RWPE2 (cell line): ENCODE data around the gene TAS2R60.
"Not testable (repeated sequence)": the region's sequence is repeated elsewhere in the genome, so short reads cannot be mapped to it uniquely, and the experiment has no call there.

Experiments
- ATAC-seq: fragments of 200-7000 bp; cut with Tn5 transposase; 3 replicates; pipeline ENCODE4 v1.9.1; 2021; ENCODE audit warnings: low read depth
- DNase-seq: peaks from one replicate; pipeline ENCODE4 v3.0.0-alpha.2; 2020; ENCODE audit warnings: low spot score
- H3K27ac ChIP-seq: fragments of 450-650 bp; 2 replicates; pipeline ENCODE4 v1.5.1; 2017; ENCODE audit warnings: mild to moderate bottlenecking; ENCODE audit not compliant: poor library complexity, severe bottlenecking
- H3K27me3 ChIP-seq: fragments of 250-450 bp; sonication (Bioruptor Pico); 2 replicates; pipeline ENCODE4 v1.5.1; 2021; ENCODE audit warnings: mild to moderate bottlenecking, moderate library complexity; ENCODE audit not compliant: insufficient read depth, poor library complexity, severe bottlenecking
- H3K36me3 ChIP-seq: fragments of 250-450 bp; sonication (Bioruptor Pico); 2 replicates; pipeline ENCODE4 v1.5.1; 2020; ENCODE audit warnings: low read depth, mild to moderate bottlenecking, moderate library complexity
- H3K4me1 ChIP-seq: fragments of 250-450 bp; sonication (Bioruptor Pico); 2 replicates; pipeline ENCODE4 v1.5.1; 2021; ENCODE audit warnings: mild to moderate bottlenecking, moderate library complexity; ENCODE audit not compliant: insufficient read depth, poor library complexity, severe bottlenecking
- H3K4me3 ChIP-seq: fragments of 250-450 bp; sonication (Bioruptor Pico); 2 replicates; pipeline ENCODE4 v1.5.1; 2021; ENCODE audit warnings: mild to moderate bottlenecking, moderate library complexity; ENCODE audit not compliant: severe bottlenecking
- H3K9me3 ChIP-seq: fragments of 250-450 bp; sonication (Bioruptor Pico); 2 replicates; pipeline ENCODE4 v1.5.1; 2021; ENCODE audit warnings: mild to moderate bottlenecking, moderate library complexity; ENCODE audit not compliant: severe bottlenecking
- TF ChIP-seq, protein P1 (sequence below): fragments of 450-650 bp; IDR thresholded peaks from one replicate; pipeline ENCODE4 v1.5.1; 2017; ENCODE audit warnings: mild to moderate bottlenecking, moderate library complexity; ENCODE audit not compliant: poor library complexity, severe bottlenecking

The TAS2R60 gene

DNA sequence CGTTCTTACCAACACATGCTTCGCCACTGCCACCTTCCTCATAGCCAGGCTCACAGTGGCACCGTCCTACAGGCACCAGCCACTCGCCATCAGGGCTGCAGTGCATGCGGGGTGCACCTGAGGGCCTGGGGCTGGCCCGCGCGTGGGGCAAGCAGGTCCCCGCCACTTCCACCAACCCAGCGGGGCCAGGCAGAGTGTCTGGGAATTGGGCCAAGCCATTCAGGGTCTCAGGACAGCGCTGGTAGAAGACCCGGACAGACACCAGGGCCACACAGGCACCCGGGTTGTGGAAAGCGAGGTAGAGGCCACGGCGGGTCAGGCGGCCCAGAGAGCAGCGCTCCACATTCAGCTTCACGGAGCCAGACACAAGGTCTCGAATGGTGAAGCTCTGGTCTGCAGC lies 43.6 kb upstream of the TAS2R60 start:
- no peak for DNase-seq
- H3K4me3 ChIP-seq, result no peak overlapping the region
- H3K9me3 ChIP-seq, result no peaks in the 10 kb centered on the region
- TF ChIP-seq, protein P1, sequence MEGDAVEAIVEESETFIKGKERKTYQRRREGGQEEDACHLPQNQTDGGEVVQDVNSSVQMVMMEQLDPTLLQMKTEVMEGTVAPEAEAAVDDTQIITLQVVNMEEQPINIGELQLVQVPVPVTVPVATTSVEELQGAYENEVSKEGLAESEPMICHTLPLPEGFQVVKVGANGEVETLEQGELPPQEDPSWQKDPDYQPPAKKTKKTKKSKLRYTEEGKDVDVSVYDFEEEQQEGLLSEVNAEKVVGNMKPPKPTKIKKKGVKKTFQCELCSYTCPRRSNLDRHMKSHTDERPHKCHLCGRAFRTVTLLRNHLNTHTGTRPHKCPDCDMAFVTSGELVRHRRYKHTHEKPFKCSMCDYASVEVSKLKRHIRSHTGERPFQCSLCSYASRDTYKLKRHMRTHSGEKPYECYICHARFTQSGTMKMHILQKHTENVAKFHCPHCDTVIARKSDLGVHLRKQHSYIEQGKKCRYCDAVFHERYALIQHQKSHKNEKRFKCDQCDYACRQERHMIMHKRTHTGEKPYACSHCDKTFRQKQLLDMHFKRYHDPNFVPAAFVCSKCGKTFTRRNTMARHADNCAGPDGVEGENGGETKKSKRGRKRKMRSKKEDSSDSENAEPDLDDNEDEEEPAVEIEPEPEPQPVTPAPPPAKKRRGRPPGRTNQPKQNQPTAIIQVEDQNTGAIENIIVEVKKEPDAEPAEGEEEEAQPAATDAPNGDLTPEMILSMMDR, result no peak
- H3K4me1 ChIP-seq, result no peaks in the 10 kb centered on the region
- peaks cover 65% of the 10 kb centered on the region for H3K36me3 ChIP-seq
- H3K27me3 ChIP-seq, result no peaks in the 10 kb centered on the region
- H3K27ac ChIP-seq, result no peak overlapping the region
- ATAC-seq, result no peak

DNA sequence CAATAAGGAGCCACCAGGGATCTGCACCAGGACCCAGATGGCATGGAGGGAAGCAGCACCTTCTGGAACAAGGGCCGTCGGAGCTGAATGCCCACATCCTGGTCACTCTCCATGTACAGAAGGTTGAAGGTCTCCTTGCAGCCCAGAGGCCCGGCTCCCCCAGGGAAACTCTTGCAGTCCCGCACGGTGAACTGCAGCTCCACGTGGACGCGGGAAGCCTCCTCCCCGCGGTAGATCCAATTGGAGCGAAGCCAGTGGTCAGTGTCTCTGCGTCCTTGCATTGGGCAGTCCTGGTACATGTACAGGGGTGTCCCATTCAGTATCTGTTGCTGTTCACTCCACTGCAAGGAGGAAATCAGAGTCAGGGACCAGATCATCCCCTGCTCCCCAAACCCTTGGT lies 42.0 kb upstream of the TAS2R60 start:
- no peak overlapping the region for H3K27ac ChIP-seq
- no peak for DNase-seq
- peaks cover 57% of the 10 kb centered on the region for H3K36me3 ChIP-seq

DNA sequence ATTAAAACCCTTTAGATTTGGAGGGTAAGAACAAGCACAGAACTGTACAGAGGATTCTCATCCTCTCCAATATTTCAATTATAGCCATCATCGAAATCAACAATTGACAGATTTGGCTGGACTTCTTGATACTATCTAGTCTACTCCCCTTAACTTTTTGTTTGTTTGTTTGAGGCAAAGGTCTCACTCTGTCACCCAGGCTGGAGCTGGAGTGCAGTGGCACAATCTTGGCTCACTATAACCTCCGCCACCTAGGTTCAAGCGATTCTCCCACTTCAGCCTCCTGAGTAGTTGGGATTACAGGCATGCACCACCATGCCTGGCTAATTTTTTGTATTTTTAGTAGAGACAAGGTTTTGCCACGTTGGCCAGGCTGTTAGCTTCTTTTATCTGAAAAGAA lies 41.0 kb upstream of the TAS2R60 start:
- not testable (repeated sequence) for H3K27ac ChIP-seq, H3K4me3 ChIP-seq, ATAC-seq, H3K4me1 ChIP-seq, H3K9me3 ChIP-seq, H3K27me3 ChIP-seq, DNase-seq
- H3K36me3 ChIP-seq, result peaks cover 59% of the 10 kb centered on the region

More for the DNA sequence above, 42.0 kb upstream of the TAS2R60 start:
- TF ChIP-seq, protein P1, result no peak
- Histone ChIP-seq H3K4me3 (no peak overlapping the region), H3K9me3 (no peaks in the 10 kb centered on the region), H3K27me3 (no peaks in the 10 kb centered on the region), H3K4me1 (no peaks in the 10 kb centered on the region)
- no peak for ATAC-seq

DNA sequence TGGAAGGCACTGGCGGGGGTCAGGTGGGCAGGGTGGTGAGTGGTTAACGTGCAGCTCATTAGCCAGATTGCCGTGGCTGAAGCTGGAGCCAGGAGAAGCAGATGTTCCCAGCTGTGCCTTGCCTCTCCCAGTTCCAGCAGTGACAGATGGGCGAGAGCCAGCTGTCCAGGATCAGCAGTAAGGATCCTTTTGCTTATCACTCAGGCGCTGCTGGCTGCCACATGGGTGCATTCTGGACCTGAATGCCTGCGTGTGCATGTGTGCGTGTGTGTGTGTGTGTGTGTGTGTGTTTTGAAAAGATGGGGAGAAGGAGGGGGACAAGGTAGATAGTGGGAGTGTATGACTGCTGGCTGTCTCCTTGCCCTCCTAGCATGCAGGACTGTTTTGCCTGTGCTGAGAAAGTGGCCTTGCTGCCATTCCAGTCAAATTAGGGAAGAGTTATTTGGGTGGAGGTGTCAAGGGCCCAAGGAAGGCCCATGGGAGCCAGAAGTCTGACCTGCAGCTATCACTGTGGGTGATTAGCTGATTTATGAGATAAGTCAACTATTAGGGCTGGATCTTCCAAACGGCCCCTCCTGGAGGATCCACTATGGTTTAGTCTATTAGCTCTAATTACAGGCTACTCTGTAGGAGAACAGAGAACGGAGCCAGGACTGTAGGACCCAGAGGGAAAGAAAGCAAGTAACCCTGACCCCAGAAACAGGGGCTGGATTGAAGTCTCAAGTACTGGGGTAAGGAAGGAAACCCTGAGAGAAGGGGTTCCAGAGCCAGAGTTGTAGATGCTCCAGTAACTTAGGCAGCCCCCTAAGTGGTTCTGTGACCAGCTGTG lies 37.9 kb upstream of the TAS2R60 start:
- ATAC-seq (no peak), DNase-seq (no peak)
- Histone ChIP-seq H3K27ac (no peak overlapping the region), H3K27me3 (no peaks in the 10 kb centered on the region), H3K9me3 (no peaks in the 10 kb centered on the region), H3K36me3 (peaks cover 35% of the 10 kb centered on the region), H3K4me3 (no peak overlapping the region), H3K4me1 (peaks cover 4% of the 10 kb centered on the region)
- TF ChIP-seq, protein P1, result no peak

DNA sequence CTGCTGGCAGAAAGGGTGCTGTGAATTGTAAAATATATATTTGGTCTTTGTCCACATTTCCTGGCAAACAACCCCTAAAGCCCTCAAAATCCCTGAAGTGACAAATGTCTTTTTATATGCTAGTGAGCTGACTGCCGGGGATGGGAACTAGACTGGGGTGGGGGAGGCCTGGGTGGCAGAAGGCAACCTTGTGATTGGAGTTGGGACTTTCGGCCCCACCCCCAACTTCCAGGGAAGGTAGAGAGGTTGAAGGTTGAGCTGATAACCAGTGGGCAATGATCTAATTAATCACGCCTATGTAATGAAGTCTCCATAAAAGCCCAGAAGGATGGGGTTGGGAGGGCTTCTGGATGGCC lies 37.3 kb upstream of the TAS2R60 start:
- ATAC-seq (no peak), DNase-seq (no peak)
- no peak overlapping the region for H3K27ac ChIP-seq
- TF ChIP-seq, protein P1, result no peak
- H3K27me3 ChIP-seq, result no peaks in the 10 kb centered on the region
- H3K4me1 ChIP-seq, result peaks cover 4% of the 10 kb centered on the region
- no peak overlapping the region for H3K4me3 ChIP-seq
- no peaks in the 10 kb centered on the region for H3K9me3 ChIP-seq
- H3K36me3 ChIP-seq, result peaks cover 29% of the 10 kb centered on the region; the same call in 1 of the 2 replicates
